HTR-8/SVneo (cell line): ENCODE data around the gene C1QL4.
"Not testable (repeated sequence)": the region's sequence is repeated elsewhere in the genome, so short reads cannot be mapped to it uniquely, and the experiment has no call there.

Source experiments
- DNase-seq: peaks from one replicate; pipeline ENCODE4 v3.0.0; 2011; ENCODE audit warnings: low spot score, mixed read lengths; ENCODE audit not compliant: insufficient read length
- FAIRE-seq: peaks from 2 replicates; lab custom pipeline; 2011; peaks lifted over from hg19 to GRCh38; lab: Jason Lieb, UNC

C1QL4 gene

DNA sequence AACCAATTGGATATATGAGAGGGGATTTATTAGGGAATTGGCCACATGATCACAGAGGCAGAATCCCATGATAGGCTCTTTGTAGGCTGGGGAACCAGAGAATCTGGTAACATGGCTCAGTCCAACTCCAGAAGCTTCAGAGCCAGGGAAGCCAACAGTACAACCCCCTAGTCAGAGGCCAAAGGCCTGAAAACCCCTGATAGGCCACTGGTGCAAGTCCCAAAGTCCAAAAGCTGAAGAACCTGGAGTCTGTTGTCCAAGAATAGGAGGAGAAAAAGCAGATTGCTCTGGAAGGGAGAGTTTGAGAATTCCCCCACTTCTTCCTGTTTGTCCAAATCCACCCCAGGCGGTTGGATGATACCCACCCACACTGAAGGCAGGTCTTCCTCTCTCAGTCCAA, 22.2 kb downstream of the C1QL4 start:
- DNase-seq = no peak
- no peak for FAIRE-seq

GRCh38 chr12:49310451-49311000, 26.5 kb downstream of the C1QL4 start:
- DNase-seq, FAIRE-seq: not testable (repeated sequence)

GRCh38 chr12:49309386-49309785, 27.6 kb downstream of the C1QL4 start:
- FAIRE-seq = no peak
- DNase-seq = no peak

GRCh38 chr12:49305762-49306510, 31.1 kb downstream of the C1QL4 start:
- FAIRE-seq (no peak), DNase-seq (no peak)

- FAIRE-seq (no peak), DNase-seq (no peak)
Observed at GRCh38 chr12:49304161-49304560, 32.8 kb downstream of the C1QL4 start.

- no peak for FAIRE-seq
- DNase-seq = no peak
Observed at GRCh38 chr12:49301760-49302159, 35.2 kb downstream of the C1QL4 start.

DNA sequence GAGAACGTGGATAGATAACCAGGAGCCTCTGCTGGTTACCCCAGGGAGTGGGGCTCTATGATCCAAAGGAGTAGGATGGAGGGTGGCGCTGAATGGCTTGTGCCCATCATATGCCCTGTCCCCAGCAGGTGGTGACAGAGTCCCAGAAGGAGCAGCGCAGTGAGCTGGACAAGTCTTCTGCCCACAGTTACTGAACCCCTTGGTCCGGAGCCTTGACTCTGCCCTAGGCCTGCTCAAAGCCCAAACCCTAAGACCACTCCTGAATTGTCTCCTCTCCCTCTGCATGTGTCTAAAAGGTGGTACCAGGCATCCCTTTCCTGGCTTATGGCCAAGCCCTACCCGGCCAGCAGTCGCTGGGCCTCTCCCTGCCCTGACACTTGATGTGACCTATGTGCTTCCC, 38.8 kb downstream of the C1QL4 start:
- DNase-seq (no peak), FAIRE-seq (no peak)

GRCh38 chr12:49297695-49298060, 39.3 kb downstream of the C1QL4 start:
- DNase-seq (no peak), FAIRE-seq (no peak)

- DNase-seq (peak; percentile 81), FAIRE-seq (peak; percentile 40)
Observed at GRCh38 chr12:49296836-49297694, 39.9 kb downstream of the C1QL4 start.

GRCh38 chr12:49296034-49296835, 40.8 kb downstream of the C1QL4 start:
- FAIRE-seq = no peak
- DNase-seq = peak; percentile 54

- FAIRE-seq = no peak
- DNase-seq = no peak
Observed at GRCh38 chr12:49295082-49295936, 41.7 kb downstream of the C1QL4 start, which contains the start of gene PRPH. TSS of gene PRPH (plus strand) at chr12:49295147. CDS start at chr12:49295201, 54 bp downstream.

DNA sequence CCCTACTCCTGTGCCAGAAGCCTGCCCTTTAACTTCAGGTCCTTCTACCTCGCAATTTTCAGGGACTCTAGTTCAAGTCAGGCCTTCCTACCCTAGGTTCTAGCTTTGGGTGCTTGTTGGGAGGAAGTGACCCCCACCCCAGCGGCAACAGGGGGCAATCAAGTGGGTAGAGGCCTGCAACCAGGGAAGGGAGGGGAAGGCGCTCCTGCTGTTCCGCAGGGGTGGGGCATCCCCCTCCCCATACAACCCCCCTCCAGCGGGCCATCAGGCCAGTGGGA, 42.2 kb downstream of the C1QL4 start:
- DNase-seq (no peak), FAIRE-seq (no peak)

DNA sequence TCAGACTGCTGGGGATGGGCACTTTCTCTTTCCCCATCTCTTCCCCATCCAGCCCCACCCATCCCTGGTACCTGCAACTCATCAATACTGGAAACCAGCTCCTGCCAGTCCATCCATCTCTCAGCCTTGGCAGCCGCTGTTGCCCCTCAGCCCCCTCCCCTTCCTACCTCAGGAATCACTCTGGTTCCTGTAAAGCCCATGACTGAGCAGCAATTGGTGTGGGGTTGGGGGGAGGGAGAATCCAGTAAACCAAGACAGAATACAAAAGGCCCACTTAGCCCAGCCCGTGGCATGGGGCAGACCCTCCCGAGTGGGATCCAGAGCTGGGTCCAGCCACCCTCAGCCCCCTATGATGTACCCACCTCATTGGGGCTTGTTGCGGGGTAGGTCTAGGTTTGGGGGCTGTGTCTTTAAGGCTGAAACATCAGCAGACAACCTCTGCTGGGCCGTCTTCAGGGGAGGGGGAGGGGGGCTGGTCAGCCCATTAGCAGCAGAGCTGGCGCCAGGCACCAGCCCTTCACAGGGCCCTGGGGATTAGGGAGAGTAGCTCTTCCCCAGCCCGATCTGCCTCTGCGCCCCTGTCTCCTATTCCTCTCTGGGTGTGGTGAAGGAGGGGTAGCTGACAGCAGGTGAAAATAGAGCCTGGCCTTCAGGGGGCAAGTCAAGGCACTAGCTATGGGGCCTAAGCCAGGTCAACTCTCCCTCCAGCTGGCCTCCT, 42.7 kb downstream of the C1QL4 start:
- DNase-seq = no peak
- FAIRE-seq = no peak

DNA sequence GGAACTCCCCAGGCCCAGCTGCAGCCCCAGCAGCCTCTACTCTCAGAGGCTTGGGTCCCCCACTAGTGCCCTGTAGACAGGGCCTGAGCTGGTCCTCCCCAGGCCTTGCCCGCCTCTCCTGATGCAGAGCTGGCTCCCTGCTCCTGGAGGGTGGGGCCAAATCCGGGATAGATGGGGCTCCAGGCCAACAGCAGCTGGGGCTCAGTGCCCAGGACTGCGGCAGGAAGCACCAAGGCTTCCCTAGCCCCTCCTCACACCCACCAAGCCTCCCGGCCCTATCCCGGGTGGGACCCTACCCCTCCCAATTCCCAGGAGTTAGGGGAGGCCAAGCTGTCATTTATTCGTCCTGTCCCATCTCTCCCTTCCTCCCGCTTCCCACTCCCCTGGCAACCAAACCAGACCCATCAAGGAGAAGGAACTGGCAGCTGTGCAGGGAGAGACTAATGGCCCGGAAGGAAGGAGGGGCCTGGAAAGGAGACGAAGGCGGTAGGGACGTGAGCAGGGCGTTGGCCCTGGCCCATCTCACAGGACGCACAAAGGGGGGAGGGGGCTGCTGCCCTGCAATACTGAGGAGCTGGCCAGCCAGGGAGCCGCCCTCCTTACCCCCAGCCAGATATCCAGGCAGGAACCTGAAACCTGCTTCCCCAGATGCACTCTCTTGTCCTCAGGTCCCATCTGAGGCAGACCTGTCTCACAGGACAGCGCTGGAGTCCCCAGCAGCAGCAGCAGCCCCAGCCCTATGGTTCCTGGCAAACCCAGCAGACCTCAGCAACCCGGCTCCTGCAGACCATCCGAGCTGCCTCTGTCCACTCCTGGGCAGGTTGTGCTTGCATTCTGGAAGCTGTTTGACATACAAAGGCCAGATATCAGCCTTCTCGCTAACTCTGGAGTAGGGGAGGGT, 43.7 kb downstream of the C1QL4 start:
- FAIRE-seq (no peak), DNase-seq (no peak)

- DNase-seq (no peak), FAIRE-seq (no peak)
Observed at GRCh38 chr12:49292729-49293055, 44.3 kb downstream of the C1QL4 start.

GRCh38 chr12:49288922-49289555, 47.9 kb downstream of the C1QL4 start:
- FAIRE-seq = no peak
- no peak for DNase-seq

DNA sequence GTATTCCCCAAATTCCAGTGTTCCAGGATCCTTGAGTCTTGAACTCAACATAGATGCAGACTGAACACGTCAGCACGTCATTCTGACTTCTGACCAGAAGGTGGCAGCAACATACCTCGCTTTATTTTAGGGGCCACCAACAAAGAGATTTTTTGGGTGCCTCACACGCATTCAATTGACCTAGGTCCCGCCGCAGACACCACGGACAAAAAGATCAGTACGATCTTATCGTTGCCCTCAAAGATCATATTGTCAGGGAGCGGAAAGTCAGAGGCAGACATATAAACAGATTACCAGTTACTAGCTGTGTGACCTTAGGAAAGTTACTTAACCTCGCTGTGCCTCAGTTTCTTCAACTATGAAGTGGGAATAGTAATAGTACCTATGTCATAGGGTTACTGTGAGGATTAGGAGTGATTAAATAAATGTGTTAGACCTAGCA, 48.6 kb downstream of the C1QL4 start:
- DNase-seq (peak; percentile 71), FAIRE-seq (peak; percentile 84)

- DNase-seq (no peak), FAIRE-seq (no peak)
Observed at GRCh38 chr12:49287876-49288275, 49.1 kb downstream of the C1QL4 start.
